ENCODE data around the gene TRIM69.

TRIM69 gene

GRCh38 chr15:44720460-44721176 is 15.7 kb upstream of the TRIM69 start:
- no peak for TF ChIP-seq EZH2 (IDR thresholded peaks at IDR 0.05; ENCODE audit: borderline replicate concordance, low read length)
- no peak for TF ChIP-seq CTCF (IDR thresholded peaks at IDR 0.05; ENCODE audit: low read length)

GRCh38 chr15:44722011-44722410 is 14.3 kb upstream of the TRIM69 start:
- Histone ChIP-seq H3K4me2 (ENCODE audit: low read length) (no peak overlapping the region), H3K9me2 (ENCODE audit: low read depth, low read length) (no peaks in the 10 kb centered on the region), H2AFZ (ENCODE audit: low read length) (0 out of 2 replicates have a peak overlapping the region, but pooled peaks have one; percentile 13), H3K4me1 (ENCODE audit: insufficient read depth, low read length, severe bottlenecking) (peaks cover 77% of the 10 kb centered on the region), H3F3A (ENCODE audit: insufficient read depth, low read length) (peaks cover 4% of the 10 kb centered on the region; the same call in 1 of the 2 replicates), H3K36me3 (ENCODE audit: insufficient read depth, low read length) (peaks cover 19% of the 10 kb centered on the region), H4K20me1 (ENCODE audit: insufficient read depth, low read length) (no peaks in the 10 kb centered on the region), H3K27ac (ENCODE audit: low read depth, low read length, poor library complexity, severe bottlenecking) (peak overlapping the region; percentile 86), H3K9ac (ENCODE audit: low read length) (peak overlapping the region; percentile 36; the same call in 1 of the 2 replicates), H3K4me3 (ENCODE audit: low read depth, low read length, poor library complexity, severe bottlenecking) (no peak overlapping the region), H3K9me3 (ENCODE audit: low read length) (no peaks in the 10 kb centered on the region), H3K79me2 (ENCODE audit: insufficient read depth, low read length) (no peaks in the 10 kb centered on the region), H3K27me3 (ENCODE audit: insufficient read depth, low read length) (no peaks in the 10 kb centered on the region)
- TF ChIP-seq CTCF (IDR thresholded peaks at IDR 0.05; ENCODE audit: low read length) (no peak), EZH2 (IDR thresholded peaks at IDR 0.05; ENCODE audit: borderline replicate concordance, low read length) (no peak)

More at GRCh38 chr15:44720460-44721176, 15.7 kb upstream of the TRIM69 start:
- no peaks in the 10 kb centered on the region for H3K9me2 ChIP-seq (ENCODE audit: low read depth, low read length)
- no peaks in the 10 kb centered on the region for H3K27me3 ChIP-seq (ENCODE audit: insufficient read depth, low read length)
- H3K4me2 ChIP-seq (ENCODE audit: low read length) = no peak overlapping the region
- no peaks in the 10 kb centered on the region for H3K79me2 ChIP-seq (ENCODE audit: insufficient read depth, low read length)
- H3F3A ChIP-seq (ENCODE audit: insufficient read depth, low read length) = peaks cover 4% of the 10 kb centered on the region; the same call in 1 of the 2 replicates
- H3K9ac ChIP-seq (ENCODE audit: low read length) = no peak overlapping the region
- H4K20me1 ChIP-seq (ENCODE audit: insufficient read depth, low read length) = no peaks in the 10 kb centered on the region
- H3K4me1 ChIP-seq (ENCODE audit: insufficient read depth, low read length, severe bottlenecking) = peaks cover 63% of the 10 kb centered on the region
- H3K4me3 ChIP-seq (ENCODE audit: low read depth, low read length, poor library complexity, severe bottlenecking) = no peak overlapping the region
- H3K36me3 ChIP-seq (ENCODE audit: insufficient read depth, low read length) = peaks cover 33% of the 10 kb centered on the region
- peak overlapping the region; percentile 86 for H3K27ac ChIP-seq (ENCODE audit: low read depth, low read length, poor library complexity, severe bottlenecking)
- no peaks in the 10 kb centered on the region for H3K9me3 ChIP-seq (ENCODE audit: low read length)
- H2AFZ ChIP-seq (ENCODE audit: low read length) = no peak overlapping the region

GRCh38 chr15:44726136-44726535 is 10.2 kb upstream of the TRIM69 start:
- Histone ChIP-seq H3F3A (ENCODE audit: insufficient read depth, low read length) (peaks cover 3% of the 10 kb centered on the region; the same call in 1 of the 2 replicates), H3K4me2 (ENCODE audit: low read length) (peak overlapping the region; percentile 90), H3K27ac (ENCODE audit: low read depth, low read length, poor library complexity, severe bottlenecking) (peak overlapping the region; percentile 97), H3K27me3 (ENCODE audit: insufficient read depth, low read length) (no peaks in the 10 kb centered on the region), H3K79me2 (ENCODE audit: insufficient read depth, low read length) (peaks cover 7% of the 10 kb centered on the region; the same call in 1 of the 2 replicates), H3K4me3 (ENCODE audit: low read depth, low read length, poor library complexity, severe bottlenecking) (peak overlapping the region; percentile 60), H4K20me1 (ENCODE audit: insufficient read depth, low read length) (no peaks in the 10 kb centered on the region), H2AFZ (ENCODE audit: low read length) (no peak overlapping the region), H3K4me1 (ENCODE audit: insufficient read depth, low read length, severe bottlenecking) (peaks cover 79% of the 10 kb centered on the region), H3K9me2 (ENCODE audit: low read depth, low read length) (no peaks in the 10 kb centered on the region), H3K36me3 (ENCODE audit: insufficient read depth, low read length) (no peaks in the 10 kb centered on the region), H3K9ac (ENCODE audit: low read length) (peak overlapping the region; percentile 82), H3K9me3 (ENCODE audit: low read length) (no peaks in the 10 kb centered on the region)
- no peak for TF ChIP-seq CTCF (IDR thresholded peaks at IDR 0.05; ENCODE audit: low read length)
- TF ChIP-seq EZH2 (IDR thresholded peaks at IDR 0.05; ENCODE audit: borderline replicate concordance, low read length) = no peak

Measured in OCI-LY1 (cell line).